CD4-positive, alpha-beta T cell (primary cell): ENCODE measurements around the gene NINJ1. TPM values are rescaled to one million over a fixed set of nuclear protein-coding genes. Genes with fewer than 3 reads are reported as not detected.
"Not testable (repeated sequence)": the region's sequence is repeated elsewhere in the genome, so short reads cannot be mapped to it uniquely, and the experiment has no call there.

Experiments
- ATAC-seq: fragments of 200-7000 bp; cut with Tn5 transposase; one replicate; pipeline ENCODE4 v1.10.0; 2022; ENCODE audit warnings: mild to moderate bottlenecking; ENCODE audit not compliant: poor library complexity
- CTCF ChIA-PET: fragments of 350-600 bp; sonication (Branson Sonifier 250); formaldehyde crosslinking; loops from one replicate; lab custom pipeline; 2021; ENCODE audit warnings: antibody characterized with exemption, inconsistent platforms; lab: Charles Lee
- POLR2A ChIA-PET: fragments of 350-600 bp; sonication (Branson Sonifier 250); formaldehyde crosslinking; loops from one replicate; lab custom pipeline; 2021; ENCODE audit warnings: antibody characterized with exemption, inconsistent platforms; lab: Charles Lee
- DNase-seq, 14 experiments: peaks; one replicate each; pipeline ENCODE4 v3.0.0-alpha.2; 2013 to 2020; ENCODE audit warnings: mixed read lengths in 2 of 14
- H3K27ac ChIP-seq, 2 donors: one replicate each; pipeline versions ENCODE4 v1.5.1 to v1.7.0; 2013; ENCODE audit warnings: low read length in 2 of 2, low read depth in 1 of 2, mild to moderate bottlenecking in 1 of 2
- H3K27me3 ChIP-seq, 2 experiments: 1 replicate in 1 of 2; 2 replicates in 1 of 2; pipeline versions ENCODE4 v1.6.1 to v1.7.0; 2013; ENCODE audit warnings: low read length in 2 of 2, control low read depth in 1 of 2, mild to moderate bottlenecking in 1 of 2, moderate library complexity in 1 of 2; ENCODE audit not compliant: insufficient read depth in 2 of 2, control insufficient read depth in 1 of 2
- H3K36me3 ChIP-seq: one replicate; pipeline ENCODE4 v1.6.1; 2013; ENCODE audit warnings: low read length, control low read depth; ENCODE audit not compliant: insufficient read depth
- H3K4me1 ChIP-seq: one replicate; pipeline ENCODE4 v1.6.1; 2013; ENCODE audit warnings: low read length, control low read depth; ENCODE audit not compliant: insufficient read depth
- H3K4me3 ChIP-seq: one replicate; pipeline ENCODE4 v1.5.1; 2013; ENCODE audit warnings: mild to moderate bottlenecking, low read length, moderate library complexity
- H3K9me3 ChIP-seq, 2 experiments: 1 replicate in 1 of 2; 2 replicates in 1 of 2; pipeline versions ENCODE4 v1.6.1 to v1.7.0; 2013; ENCODE audit warnings: low read length in 2 of 2, mild to moderate bottlenecking in 2 of 2, control low read depth in 1 of 2, moderate library complexity in 1 of 2; ENCODE audit not compliant: control insufficient read depth in 1 of 2, insufficient read depth in 1 of 2
- H3K27ac Mint-ChIP-seq: one replicate; pipeline ENCODE4 v1.8.0; 2020; ENCODE audit warnings: mixed read lengths
- H3K27me3 Mint-ChIP-seq: one replicate; pipeline ENCODE4 v1.8.0; 2021; ENCODE audit warnings: mixed read lengths
- H3K36me3 Mint-ChIP-seq: one replicate; pipeline ENCODE4 v1.8.0; 2021; ENCODE audit warnings: low read depth, mixed read lengths
- H3K4me1 Mint-ChIP-seq: one replicate; pipeline ENCODE4 v1.8.0; 2021; ENCODE audit warnings: low read depth, mixed read lengths
- H3K4me3 Mint-ChIP-seq: one replicate; pipeline ENCODE4 v1.8.0; 2020; ENCODE audit warnings: mild to moderate bottlenecking, mixed read lengths
- H3K9me3 Mint-ChIP-seq: one replicate; pipeline ENCODE4 v1.8.0; 2020; ENCODE audit warnings: mixed read lengths
- intact Hi-C, 2 experiments: fragments of 100-400 bp; cut with DNase I in 1 of 2; cut with micrococcal nuclease in 1 of 2; formaldehyde crosslinking; loops; one replicate each; pipeline versions ENCODE4 v1.15.1 to v1.9.0; 2023 to 2025; cut with DNase I, micrococcal nuclease
- total RNA-seq, 174 experiments: library from RNA in 2 of 174; stranded (reverse) in 2 of 174; gene quantifications; one replicate each; pipeline ENCODE4 v1.2.3 and lab custom pipeline; 2021 to 2026
- TF ChIP-seq, protein P1 (sequence below): fragments of 200-600 bp; IDR thresholded peaks from one replicate; pipeline ENCODE4 v1.8.0; 2022; ENCODE audit warnings: antibody characterized with exemption, mild to moderate bottlenecking

Gene NINJ1
- total RNA-seq, 2 experiments from 2014 or later = 87.8 to 87.9 TPM

GRCh38 chr9:93118863-93119702 is 15.0 kb downstream of the NINJ1 start:
- no peaks in the 10 kb centered on the region for H3K27me3 ChIP-seq
- H3K4me3 Mint-ChIP-seq = no peak overlapping the region
- ChIA-PET POLR2A (interaction anchor here (1.0 to 2.0 kb wide), 5 partner anchors 13 to 91 kb away, joined by 4 to 9 read pairs (median 4); partner anchors contain the start of gene NINJ1), CTCF (interaction anchor here (0.8 to 3.0 kb wide), 2 partner anchors 10 kb away, joined by 3 to 13 read pairs; no protein-coding TSS in a partner anchor)
- DNase-seq (peak in 1 of 14 experiments; percentile 2), ATAC-seq (no peak)
- H3K36me3 Mint-ChIP-seq = peaks cover 48% of the 10 kb centered on the region
- peak overlapping the region; percentile 16 for H3K27ac Mint-ChIP-seq
- no peak overlapping the region for H3K27ac ChIP-seq
- TF ChIP-seq, protein P1, sequence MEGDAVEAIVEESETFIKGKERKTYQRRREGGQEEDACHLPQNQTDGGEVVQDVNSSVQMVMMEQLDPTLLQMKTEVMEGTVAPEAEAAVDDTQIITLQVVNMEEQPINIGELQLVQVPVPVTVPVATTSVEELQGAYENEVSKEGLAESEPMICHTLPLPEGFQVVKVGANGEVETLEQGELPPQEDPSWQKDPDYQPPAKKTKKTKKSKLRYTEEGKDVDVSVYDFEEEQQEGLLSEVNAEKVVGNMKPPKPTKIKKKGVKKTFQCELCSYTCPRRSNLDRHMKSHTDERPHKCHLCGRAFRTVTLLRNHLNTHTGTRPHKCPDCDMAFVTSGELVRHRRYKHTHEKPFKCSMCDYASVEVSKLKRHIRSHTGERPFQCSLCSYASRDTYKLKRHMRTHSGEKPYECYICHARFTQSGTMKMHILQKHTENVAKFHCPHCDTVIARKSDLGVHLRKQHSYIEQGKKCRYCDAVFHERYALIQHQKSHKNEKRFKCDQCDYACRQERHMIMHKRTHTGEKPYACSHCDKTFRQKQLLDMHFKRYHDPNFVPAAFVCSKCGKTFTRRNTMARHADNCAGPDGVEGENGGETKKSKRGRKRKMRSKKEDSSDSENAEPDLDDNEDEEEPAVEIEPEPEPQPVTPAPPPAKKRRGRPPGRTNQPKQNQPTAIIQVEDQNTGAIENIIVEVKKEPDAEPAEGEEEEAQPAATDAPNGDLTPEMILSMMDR = no peak
- H3K4me1 ChIP-seq = peaks cover 35% of the 10 kb centered on the region
- no peaks in the 10 kb centered on the region for H3K9me3 ChIP-seq
- no peaks in the 10 kb centered on the region for H3K27me3 Mint-ChIP-seq
- H3K4me1 Mint-ChIP-seq = peaks cover 28% of the 10 kb centered on the region
- H3K4me3 ChIP-seq = no peak overlapping the region
- peaks cover 12% of the 10 kb centered on the region for H3K36me3 ChIP-seq
- intact Hi-C loops = no loop called here
- H3K9me3 Mint-ChIP-seq = no peaks in the 10 kb centered on the region

DNA sequence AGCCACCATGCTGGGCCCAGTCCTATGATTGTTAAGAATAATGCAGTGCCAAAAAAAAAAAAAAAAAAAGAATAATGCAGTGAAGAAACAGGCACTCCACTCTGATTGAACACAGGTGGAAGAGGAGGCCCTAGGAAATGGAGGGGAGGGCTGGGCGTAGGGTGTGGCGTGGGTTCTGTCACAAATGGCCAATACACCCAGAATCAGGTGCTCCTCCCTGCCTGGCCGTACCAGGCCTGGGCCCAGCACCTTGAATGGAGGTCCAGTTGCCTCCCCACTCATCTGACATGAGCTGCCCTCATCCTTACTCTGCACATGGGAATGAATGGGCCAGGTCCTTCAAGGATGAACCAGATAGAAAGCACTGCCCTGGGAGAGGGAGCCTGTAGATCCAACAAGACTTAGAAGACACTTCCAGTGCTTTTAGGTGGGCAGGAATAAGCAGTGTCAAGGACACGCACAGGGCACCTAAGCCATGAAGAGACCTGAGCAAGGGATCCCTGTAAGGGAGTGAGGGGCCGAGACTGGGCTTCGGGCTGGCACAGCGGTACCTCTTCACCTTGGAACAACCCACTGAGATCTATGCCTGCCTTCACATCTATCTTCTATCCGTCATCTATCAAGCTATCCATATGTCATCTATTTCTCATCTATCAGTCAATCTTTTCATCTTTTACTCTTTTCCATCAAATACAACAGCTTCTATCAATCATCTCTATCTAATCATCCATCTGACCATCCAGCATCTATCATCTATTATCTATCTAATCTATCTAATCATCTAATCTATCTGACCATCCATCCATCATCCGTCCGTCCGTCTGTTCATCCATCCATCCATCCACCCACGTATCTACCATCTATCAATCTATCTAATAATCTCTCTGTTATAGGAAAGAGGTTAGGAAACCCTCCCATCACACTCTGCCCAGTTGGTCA is 15.9 kb downstream of the NINJ1 start:
- DNase-seq (no peak), ATAC-seq (no peak)
- Histone ChIP-seq H3K9me3 (no peaks in the 10 kb centered on the region), H3K36me3 (peaks cover 17% of the 10 kb centered on the region), H3K27ac (no peak overlapping the region), H3K4me1 (peaks cover 38% of the 10 kb centered on the region), H3K4me3 (no peak overlapping the region), H3K27me3 (no peaks in the 10 kb centered on the region)
- Mint-ChIP-seq H3K36me3 (peaks cover 39% of the 10 kb centered on the region), H3K9me3 (no peaks in the 10 kb centered on the region), H3K27ac (peak overlapping the region; percentile 16), H3K27me3 (no peaks in the 10 kb centered on the region), H3K4me3 (no peak overlapping the region), H3K4me1 (peaks cover 25% of the 10 kb centered on the region)
- ChIA-PET CTCF (interaction anchor here (0.8 to 3.0 kb wide), 2 partner anchors 9 to 11 kb away, joined by 3 to 13 read pairs; no protein-coding TSS in a partner anchor), POLR2A (interaction anchor here (1.3 kb wide), 1 partner anchor 16 kb away, joined by 4 read pairs; the partner anchor contains the start of gene NINJ1)
- intact Hi-C loops = no loop called here
- TF ChIP-seq, protein P1 = no peak

- Histone ChIP-seq H3K4me1 (peaks cover 42% of the 10 kb centered on the region), H3K36me3 (peaks cover 23% of the 10 kb centered on the region)
- CTCF ChIA-PET, ATAC-seq, DNase-seq, H3K4me3 Mint-ChIP-seq, H3K27me3 Mint-ChIP-seq, H3K4me3 ChIP-seq, H3K27ac ChIP-seq, intact Hi-C loops, H3K9me3 Mint-ChIP-seq, H3K9me3 ChIP-seq, H3K27me3 ChIP-seq: not testable (repeated sequence)
- peak overlapping the region; percentile 16 for H3K27ac Mint-ChIP-seq
- peaks cover 25% of the 10 kb centered on the region for H3K4me1 Mint-ChIP-seq
- POLR2A ChIA-PET = interaction anchor here (0.6 to 1.3 kb wide), 2 partner anchors 17 to 79 kb away, joined by 3 to 4 read pairs; partner anchors contain the start of gene NINJ1
- H3K36me3 Mint-ChIP-seq = peaks cover 34% of the 10 kb centered on the region
Observed at GRCh38 chr9:93117521-93117920, 16.5 kb downstream of the NINJ1 start.
